GM12878 (cell line): Measurements from ENCODE around the gene INPP5D. TPM values are rescaled to one million over a fixed set of nuclear protein-coding genes. Genes with fewer than 3 reads are reported as not detected.

Experiments used
- ATAC-seq: fragments of 200-7000 bp; cut with Tn5 transposase; 3 replicates; pipeline ENCODE4 v1.9.1; 2020; ENCODE audit warnings: mild to moderate bottlenecking, moderate library complexity
- BruUV-seq: library from RNA; stranded (reverse); fragments of 400-500 nt; replicated peaks from 2 replicates; lab custom pipeline; 2021; lab: Mats Ljungman, UMichigan
- CTCF ChIA-PET: fragments of 300-600 bp; sonication (Branson Sonifier 250); formaldehyde crosslinking; extraction: SDS; loops from one replicate; lab custom pipeline; 2021; ENCODE audit warnings: inconsistent platforms; lab: Yijun Ruan, JAX
- POLR2A ChIA-PET: fragments of 350-600 bp; formaldehyde crosslinking; extraction: SDS; loops from one replicate; lab custom pipeline; 2021; ENCODE audit warnings: inconsistent platforms; lab: Charles Lee
- RAD21 ChIA-PET: fragments of 300-600 bp; sonication (Branson Sonifier 250); formaldehyde crosslinking; loops from one replicate; lab custom pipeline; 2023; ENCODE audit warnings: antibody characterized with exemption; ENCODE audit not compliant: unreplicated experiment; lab: Charles Lee
- SMC1A ChIA-PET: fragments of 300-600 bp; sonication (Branson Sonifier 250); formaldehyde crosslinking; loops from one replicate; lab custom pipeline; 2023; ENCODE audit not compliant: unreplicated experiment, uncharacterized antibody; lab: Charles Lee
- DNase-seq: peaks from one replicate; pipeline ENCODE4 v3.0.0-alpha.2; 2011; ENCODE audit warnings: low read depth, low spot score
- FAIRE-seq: peaks from 3 replicates; lab custom pipeline; 2011; peaks lifted over from hg19 to GRCh38; lab: Jason Lieb, UNC
- H2AFZ ChIP-seq: 2 replicates; pipeline ENCODE4 v1.6.0; 2011; ENCODE audit warnings: low read depth, low read length, control low read depth; ENCODE audit not compliant: control insufficient read depth
- H3K27ac ChIP-seq: 2 replicates; pipeline ENCODE4 v1.5.1; 2011; ENCODE audit warnings: control low read depth; ENCODE audit not compliant: control insufficient read depth, insufficient read depth
- H3K27me3 ChIP-seq, 2 experiments: replicated peaks in 1 of 2; 2 replicates each; pipeline versions ENCODE4 v1.6.0 to v1.6.1; 2011; ENCODE audit warnings: low read length in 1 of 2; ENCODE audit not compliant: control insufficient read depth in 2 of 2, insufficient read depth in 2 of 2
- H3K36me3 ChIP-seq, 2 experiments: 2 replicates each; pipeline ENCODE4 v1.5.1; 2011; ENCODE audit warnings: low read length in 1 of 2; ENCODE audit not compliant: control insufficient read depth in 2 of 2, insufficient read depth in 2 of 2
- H3K4me1 ChIP-seq: 2 replicates; pipeline ENCODE4 v1.6.1; 2011; ENCODE audit warnings: mild to moderate bottlenecking, low read length, moderate library complexity, mixed read lengths; ENCODE audit not compliant: control insufficient read depth, insufficient read depth
- H3K4me2 ChIP-seq: 2 replicates; pipeline ENCODE4 v1.6.0; 2011; ENCODE audit warnings: control low read depth; ENCODE audit not compliant: control insufficient read depth, insufficient read depth
- H3K4me3 ChIP-seq: fragments of 200-600 bp; sonication (generic); 2 replicates; pipeline ENCODE4 v1.5.1; 2016
- H3K79me2 ChIP-seq: 2 replicates; pipeline ENCODE4 v1.6.0; 2011; ENCODE audit warnings: low read length; ENCODE audit not compliant: control insufficient read depth, insufficient read depth
- H3K9ac ChIP-seq: 2 replicates; pipeline ENCODE4 v1.8.0; 2011; ENCODE audit warnings: low read length, control low read depth, mixed read lengths; ENCODE audit not compliant: control insufficient read depth, insufficient read depth
- H3K9me3 ChIP-seq: replicated peaks from 3 replicates; pipeline ENCODE4 v1.5.1; 2011; ENCODE audit warnings: mild to moderate bottlenecking, low read length; ENCODE audit not compliant: control insufficient read depth, insufficient read depth
- H4K20me1 ChIP-seq: 2 replicates; pipeline ENCODE4 v1.6.0; 2011; ENCODE audit not compliant: control insufficient read depth, insufficient read depth
- ATF7 ChIP-seq: fragments of 450-650 bp; IDR thresholded peaks from 2 replicates; pipeline ENCODE4 v1.6.1; 2016; ENCODE audit warnings: low read depth, mild to moderate bottlenecking
- FOS ChIP-seq: IDR thresholded peaks from 3 replicates; pipeline ENCODE4 v1.6.1; 2011; ENCODE audit warnings: borderline replicate concordance; ENCODE audit not compliant: insufficient read length; ENCODE audit errors: extremely low read depth
- MLLT1 ChIP-seq: fragments of 450-650 bp; IDR thresholded peaks from 2 replicates; pipeline ENCODE4 v1.6.1; 2016; ENCODE audit warnings: mild to moderate bottlenecking
- PRDM15 ChIP-seq: fragments of 450-650 bp; formaldehyde crosslinking; IDR thresholded peaks from 2 replicates; pipeline ENCODE4 v1.4.0; 2020; ENCODE audit warnings: mild to moderate bottlenecking, moderate library complexity
- RBBP5 ChIP-seq: fragments of 200-600 bp; sonication (generic); conservative IDR thresholded peaks from 2 replicates; pipeline ENCODE4 v1.6.1; 2016
- TBL1XR1 ChIP-seq: IDR thresholded peaks from 2 replicates; pipeline ENCODE4 v1.6.1; 2012; ENCODE audit warnings: low read depth, low read length, improper control_type of control experiment
- USF2 ChIP-seq: IDR thresholded peaks from 2 replicates; pipeline ENCODE4 v1.6.1; 2011; ENCODE audit warnings: low read depth, low read length, improper control_type of control experiment, borderline replicate concordance
- WGBS: methylation state at CpG from one replicate; pipeline ENCODE4 v1.1.6; 2016; ENCODE audit warnings: low lambda C conversion rate; ENCODE audit not compliant: insufficient replicate concordance, insufficient coverage; ENCODE audit errors: missing lambda C conversion rate; 5-methylcytosine and 5-hydroxymethylcytosine counted together
- in situ Hi-C: fragments of 300-500 bp; cut with MboI; formaldehyde crosslinking; loops from 9 replicates; pipeline ENCODE4 v1.14.3; 2018; ENCODE audit warnings: mixed read lengths
- intact Hi-C: fragments of 100-400 bp; cut with micrococcal nuclease; formaldehyde crosslinking; loops from one replicate; pipeline ENCODE4 v1.14.2; 2022; ENCODE audit not compliant: unreplicated experiment
- polyA plus RNA-seq, 11 experiments: library from polyadenylated mRNA; depleted of rRNA in 4 of 11; unstranded in 6 of 11; stranded (reverse) in 5 of 11; fragments of >200 nt; fragmentation: Nextera tagmentation in 4 of 11; fragmentation: Illumina TruSeq in 1 of 11; extraction: Ambion mirVana in 4 of 11; extraction: Trizol in 1 of 11; gene quantifications; 1 replicate in 1 of 11; 2 replicates in 10 of 11; pipeline versions ENCODE4 v1.2.1 to v1.2.3, GENCODE V29; 2011 to 2016; ENCODE audit warnings: inconsistent platforms in 2 of 11, missing spikeins in 2 of 11, low read depth in 1 of 11
- total RNA-seq, 4 experiments: library from RNA; depleted of rRNA in 3 of 4; stranded (reverse); fragments of >200 nt in 3 of 4; fragmentation: Illumina TruSeq in 1 of 4; extraction: Trizol in 1 of 4; gene quantifications; 2 replicates each; pipeline versions ENCODE4 v1.2.1 to v1.2.3, GENCODE V29; 2013 to 2021

INPP5D gene
- total and polyA plus RNA-seq, 10 of the 15 experiments (the other 5 are each of a cell fraction or from before 2014, with no cell fraction given), result 11.8 to 139 (median 88.8) TPM

GRCh38 chr2:233173115-233173514 is 113.0 kb downstream of the INPP5D start:
- no peak overlapping the region for H2AFZ ChIP-seq
- no peak overlapping the region for H3K4me2 ChIP-seq
- ChIA-PET CTCF (interaction anchor here (0.6 to 1.5 kb wide), 5 partner anchors 11 to 320 kb away, joined by 3 to 9 read pairs (median 4); partner anchors contain the start of gene ATG16L1), POLR2A (interaction anchor here (0.7 to 0.9 kb wide), 2 partner anchors 13 to 14 kb away, joined by 3 to 5 read pairs; no protein-coding TSS in a partner anchor), SMC1A (interaction anchor here (0.7 to 1.2 kb wide), 4 partner anchors 15 to 70 kb away, joined by 3 to 4 read pairs (median 4); no protein-coding TSS in a partner anchor), RAD21 (interaction anchor here (1.5 kb wide), 1 partner anchor 77 kb away, joined by 4 read pairs; no protein-coding TSS in a partner anchor)
- peaks cover 28 to 40% of the 10 kb centered on the region in 2 experiments for H3K36me3 ChIP-seq
- H3K27ac ChIP-seq, result no peak overlapping the region
- in situ Hi-C loops (no loop called here), intact Hi-C loops (no loop called here)
- H3K27me3 ChIP-seq, result no peaks in the 10 kb centered on the region
- DNase-seq (no peak), ATAC-seq (no peak), FAIRE-seq (no peak)
- no peak overlapping the region for H3K9ac ChIP-seq
- WGBS, result 98% methylated on average over 7 of the region's 7 CpGs
- TF ChIP-seq USF2 (no peak), MLLT1 (no peak), PRDM15 (CRISPR knock-in tag) (no peak), ATF7 (no peak), RBBP5 (no peak), FOS (no peak), TBL1XR1 (no peak)
- no peaks in the 10 kb centered on the region for H3K79me2 ChIP-seq
- no peaks in the 10 kb centered on the region for H3K4me1 ChIP-seq
- no peak overlapping the region for H3K4me3 ChIP-seq
- no TSS peak for BruUV-seq
- no peaks in the 10 kb centered on the region for H4K20me1 ChIP-seq
- H3K9me3 ChIP-seq, result no peaks in the 10 kb centered on the region
